GM12801 (cell line): ENCODE results near the gene SLC13A5.

ENCODE experiments used
- TF ChIP-seq, protein P1 (sequence below): IDR thresholded peaks from one replicate; pipeline ENCODE4 v1.5.1; 2011; ENCODE audit warnings: control low read depth; ENCODE audit not compliant: insufficient read length; ENCODE audit errors: extremely low read depth

SLC13A5 gene

GRCh38 chr17:6668219-6668618, 45.0 kb downstream of the SLC13A5 start:
- TF ChIP-seq, protein P1, sequence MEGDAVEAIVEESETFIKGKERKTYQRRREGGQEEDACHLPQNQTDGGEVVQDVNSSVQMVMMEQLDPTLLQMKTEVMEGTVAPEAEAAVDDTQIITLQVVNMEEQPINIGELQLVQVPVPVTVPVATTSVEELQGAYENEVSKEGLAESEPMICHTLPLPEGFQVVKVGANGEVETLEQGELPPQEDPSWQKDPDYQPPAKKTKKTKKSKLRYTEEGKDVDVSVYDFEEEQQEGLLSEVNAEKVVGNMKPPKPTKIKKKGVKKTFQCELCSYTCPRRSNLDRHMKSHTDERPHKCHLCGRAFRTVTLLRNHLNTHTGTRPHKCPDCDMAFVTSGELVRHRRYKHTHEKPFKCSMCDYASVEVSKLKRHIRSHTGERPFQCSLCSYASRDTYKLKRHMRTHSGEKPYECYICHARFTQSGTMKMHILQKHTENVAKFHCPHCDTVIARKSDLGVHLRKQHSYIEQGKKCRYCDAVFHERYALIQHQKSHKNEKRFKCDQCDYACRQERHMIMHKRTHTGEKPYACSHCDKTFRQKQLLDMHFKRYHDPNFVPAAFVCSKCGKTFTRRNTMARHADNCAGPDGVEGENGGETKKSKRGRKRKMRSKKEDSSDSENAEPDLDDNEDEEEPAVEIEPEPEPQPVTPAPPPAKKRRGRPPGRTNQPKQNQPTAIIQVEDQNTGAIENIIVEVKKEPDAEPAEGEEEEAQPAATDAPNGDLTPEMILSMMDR, result no peak

DNA sequence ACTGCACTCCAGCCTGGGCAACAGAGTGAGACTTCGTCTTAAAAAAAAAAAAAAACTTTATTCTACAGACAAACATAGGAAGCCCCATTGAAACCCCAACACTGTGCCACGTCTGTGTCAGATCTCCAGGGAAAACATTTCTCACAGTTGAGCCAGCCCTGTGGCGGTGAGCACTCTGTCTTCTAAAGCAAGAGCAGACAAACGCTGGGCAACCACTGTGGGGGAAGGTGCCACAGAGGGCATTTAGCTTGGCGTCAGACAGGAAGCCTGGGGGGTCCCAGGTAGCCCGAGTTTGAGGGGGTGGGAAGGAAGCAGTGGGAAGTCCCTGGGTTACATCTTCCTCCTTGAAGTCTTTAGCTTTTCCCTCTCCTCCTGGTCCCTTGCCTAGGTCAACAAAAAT, 45.7 kb downstream of the SLC13A5 start:
- TF ChIP-seq, protein P1, result no peak

DNA sequence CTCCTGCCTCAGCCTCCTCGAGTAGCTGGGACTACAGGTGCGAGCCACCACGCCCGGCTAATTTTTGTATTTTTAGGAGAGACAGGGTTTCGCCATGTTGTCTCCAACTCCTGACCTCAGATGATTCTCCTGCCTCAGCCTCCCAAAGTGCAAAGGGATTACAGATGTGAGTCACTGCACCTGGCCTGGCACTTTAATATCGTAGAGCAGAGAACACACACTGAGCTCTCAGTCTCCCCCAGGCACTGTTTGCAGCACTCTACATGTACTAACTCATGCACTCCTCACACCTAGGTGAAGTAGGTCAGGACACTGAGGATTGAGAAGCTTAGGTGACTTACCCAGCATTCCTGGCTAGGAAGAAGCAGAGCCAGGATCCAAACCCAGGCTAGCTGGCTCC, 46.6 kb downstream of the SLC13A5 start:
- TF ChIP-seq, protein P1, result no peak

DNA sequence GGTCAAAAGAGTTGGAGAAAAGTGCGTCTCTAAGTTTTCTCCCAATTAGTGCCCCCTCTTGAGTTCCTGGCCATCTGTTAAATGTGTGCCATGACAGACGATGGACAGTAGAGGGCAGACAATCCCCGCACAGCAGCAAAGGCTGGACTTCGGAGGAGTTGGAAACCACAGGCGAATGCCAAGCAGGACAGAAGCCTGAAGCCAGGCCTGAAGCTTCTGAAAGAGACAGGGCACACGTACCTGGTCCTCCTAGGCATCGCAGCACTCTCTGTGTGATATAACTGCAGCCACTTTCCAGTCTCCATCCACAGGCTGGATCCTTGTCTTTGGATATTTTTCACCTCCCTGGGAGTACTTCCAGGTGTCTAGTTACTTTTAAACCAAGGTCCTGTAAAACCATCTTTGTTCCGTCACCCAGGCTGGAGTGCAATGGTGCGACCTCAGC, 47.1 kb downstream of the SLC13A5 start:
- TF ChIP-seq, protein P1, result peak; percentile 11

DNA sequence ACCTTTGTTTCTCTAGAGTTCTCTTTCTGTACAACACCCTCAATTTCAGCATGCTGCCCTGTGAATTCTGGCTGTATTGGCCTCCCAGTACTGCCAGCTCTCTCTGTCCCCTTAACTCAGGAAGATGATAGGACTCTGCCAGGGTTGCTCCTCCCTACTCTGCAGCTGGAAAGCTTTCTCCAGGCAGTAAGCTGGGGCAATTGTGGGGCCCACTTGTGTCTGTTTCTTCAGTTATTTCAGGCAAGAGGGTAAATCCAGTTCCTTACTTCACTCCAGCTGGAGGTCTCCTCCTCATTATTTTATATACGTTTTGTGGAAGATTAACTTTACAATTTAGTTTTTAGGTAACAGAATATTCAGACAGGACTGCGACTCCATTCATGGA, 51.7 kb downstream of the SLC13A5 start:
- TF ChIP-seq, protein P1, result no peak

DNA sequence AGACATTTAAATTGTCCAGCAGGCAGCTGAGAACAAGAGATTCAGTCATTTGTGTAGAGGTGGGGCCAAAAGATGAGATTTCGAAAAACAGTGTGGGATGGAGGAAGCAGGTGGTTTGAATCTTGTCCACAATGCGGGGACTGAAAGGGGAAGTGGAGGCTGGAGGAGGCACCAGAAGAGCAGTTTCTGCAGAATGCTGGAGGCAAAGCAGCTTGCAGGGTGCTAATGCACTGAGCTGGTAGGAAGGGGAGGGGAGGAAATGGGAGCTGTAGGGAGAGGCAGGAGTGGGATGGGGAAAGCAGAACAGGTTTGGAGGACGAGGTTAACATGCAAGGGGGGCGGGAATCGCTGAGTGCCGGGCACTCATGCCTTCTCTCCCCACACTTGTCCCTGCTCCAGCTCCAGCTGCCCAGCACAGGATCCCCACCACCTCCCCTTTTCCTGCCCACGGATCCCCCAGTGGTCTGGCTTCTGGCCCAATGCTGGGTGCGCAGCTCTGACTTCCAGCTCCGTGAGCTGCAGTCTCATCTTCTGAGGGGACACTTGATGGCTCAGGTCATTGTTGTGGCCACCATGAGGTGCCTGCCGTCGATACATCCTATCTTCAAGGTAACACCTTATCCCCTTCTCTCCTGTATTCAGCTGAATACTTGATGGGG, 52.2 kb downstream of the SLC13A5 start:
- TF ChIP-seq, protein P1, result no peak

- TF ChIP-seq, protein P1, result no peak
Observed at GRCh38 chr17:6660101-6660500, 53.1 kb downstream of the SLC13A5 start.
